GM10266 (cell line): ENCODE measurements around the gene IL17B.

Source experiments
- DNase-seq: peaks from one replicate; pipeline ENCODE4 v3.0.0; 2012; ENCODE audit errors: extremely low spot score
- CTCF ChIP-seq: IDR thresholded peaks from 2 replicates; pipeline ENCODE4 v1.5.1; 2012; ENCODE audit warnings: mild to moderate bottlenecking, low read depth; ENCODE audit not compliant: control insufficient read depth, insufficient read depth; ENCODE audit errors: missing control alignments

The IL17B gene

GRCh38 chr5:149414405-149415065 is 35.4 kb upstream of the IL17B start:
- DNase-seq, result no peak
- no peak for TF ChIP-seq CTCF

- TF ChIP-seq CTCF, result no peak
- no peak for DNase-seq
These were observed 34.6 kb upstream of the IL17B start for GRCh38 chr5:149413477-149414210.

- no peak for TF ChIP-seq CTCF
- no peak for DNase-seq
These were observed 33.8 kb upstream of the IL17B start for GRCh38 chr5:149412783-149413476.

GRCh38 chr5:149411738-149412519 is 32.8 kb upstream of the IL17B start:
- TF ChIP-seq CTCF, result no peak
- no peak for DNase-seq

- no peak for DNase-seq
- TF ChIP-seq CTCF, result no peak
These were observed 31.8 kb upstream of the IL17B start for GRCh38 chr5:149410721-149411432.

GRCh38 chr5:149410071-149410470 is 31.0 kb upstream of the IL17B start:
- no peak for DNase-seq
- TF ChIP-seq CTCF, result no peak
